Lower leg skin (tissue), 3 donors: ENCODE results near the gene ALPL.
"Not testable (repeated sequence)": the region's sequence is repeated elsewhere in the genome, so short reads cannot be mapped to it uniquely, and the experiment has no call there.

Experiments used
- POLR2A ChIP-seq, 2 donors: fragments of 450-650 bp; IDR thresholded peaks; one replicate each; pipeline ENCODE4 v1.6.1; 2016 to 2017; ENCODE audit warnings: antibody characterized with exemption in 2 of 2, mild to moderate bottlenecking in 1 of 2, moderate library complexity in 1 of 2
- TF ChIP-seq, protein P1 (sequence below), 3 donors: fragments of 450-650 bp; IDR thresholded peaks; one replicate each; pipeline ENCODE4 v1.5.1; 2016; ENCODE audit warnings: antibody characterized with exemption in 3 of 3, mild to moderate bottlenecking in 3 of 3, moderate library complexity in 2 of 3

DNA sequence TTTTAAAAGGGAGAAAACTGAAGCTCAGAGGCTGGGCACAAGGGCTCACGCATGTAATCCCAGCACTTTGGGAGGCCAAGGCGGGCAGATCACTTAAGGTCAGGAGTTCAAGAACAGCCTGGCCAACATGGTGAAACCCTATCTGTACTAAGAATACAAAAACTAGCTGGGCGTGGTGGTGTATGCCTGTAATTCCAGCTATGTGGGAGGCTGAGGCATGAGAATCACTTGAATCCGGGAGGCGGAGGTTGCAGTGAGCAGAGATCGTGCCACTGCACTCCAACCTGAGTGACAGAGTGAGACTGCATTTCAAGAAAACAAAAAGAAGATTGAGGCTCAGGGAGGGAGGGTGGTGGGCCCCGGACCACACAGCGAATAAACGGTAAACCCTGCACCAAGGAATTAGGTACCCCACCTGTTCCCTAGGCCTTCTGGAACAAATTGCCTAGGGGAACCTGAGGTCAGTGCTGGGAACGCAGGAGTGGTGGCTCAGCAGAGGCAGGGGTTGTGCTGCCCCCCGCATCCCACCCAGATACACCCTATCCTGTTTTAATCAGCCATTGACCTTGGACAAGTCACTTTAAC lies 10.4 kb downstream of the ALPL start:
- TF ChIP-seq, protein P1, sequence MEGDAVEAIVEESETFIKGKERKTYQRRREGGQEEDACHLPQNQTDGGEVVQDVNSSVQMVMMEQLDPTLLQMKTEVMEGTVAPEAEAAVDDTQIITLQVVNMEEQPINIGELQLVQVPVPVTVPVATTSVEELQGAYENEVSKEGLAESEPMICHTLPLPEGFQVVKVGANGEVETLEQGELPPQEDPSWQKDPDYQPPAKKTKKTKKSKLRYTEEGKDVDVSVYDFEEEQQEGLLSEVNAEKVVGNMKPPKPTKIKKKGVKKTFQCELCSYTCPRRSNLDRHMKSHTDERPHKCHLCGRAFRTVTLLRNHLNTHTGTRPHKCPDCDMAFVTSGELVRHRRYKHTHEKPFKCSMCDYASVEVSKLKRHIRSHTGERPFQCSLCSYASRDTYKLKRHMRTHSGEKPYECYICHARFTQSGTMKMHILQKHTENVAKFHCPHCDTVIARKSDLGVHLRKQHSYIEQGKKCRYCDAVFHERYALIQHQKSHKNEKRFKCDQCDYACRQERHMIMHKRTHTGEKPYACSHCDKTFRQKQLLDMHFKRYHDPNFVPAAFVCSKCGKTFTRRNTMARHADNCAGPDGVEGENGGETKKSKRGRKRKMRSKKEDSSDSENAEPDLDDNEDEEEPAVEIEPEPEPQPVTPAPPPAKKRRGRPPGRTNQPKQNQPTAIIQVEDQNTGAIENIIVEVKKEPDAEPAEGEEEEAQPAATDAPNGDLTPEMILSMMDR (IDR thresholded peaks at IDR 0.05), result not testable (repeated sequence)
- TF ChIP-seq POLR2A (IDR thresholded peaks at IDR 0.05), result not testable (repeated sequence)
